Right hindlimb (tissue), 1 donor: ENCODE measurements around the gene PSMB3.
A peak's percentile ranks its signal among the peaks of the same experiment; 100 is the strongest.

ENCODE experiments used
- DNase-seq: peaks from one replicate; pipeline ENCODE4 v3.0.0-alpha.2; 2018

PSMB3 gene

DNA sequence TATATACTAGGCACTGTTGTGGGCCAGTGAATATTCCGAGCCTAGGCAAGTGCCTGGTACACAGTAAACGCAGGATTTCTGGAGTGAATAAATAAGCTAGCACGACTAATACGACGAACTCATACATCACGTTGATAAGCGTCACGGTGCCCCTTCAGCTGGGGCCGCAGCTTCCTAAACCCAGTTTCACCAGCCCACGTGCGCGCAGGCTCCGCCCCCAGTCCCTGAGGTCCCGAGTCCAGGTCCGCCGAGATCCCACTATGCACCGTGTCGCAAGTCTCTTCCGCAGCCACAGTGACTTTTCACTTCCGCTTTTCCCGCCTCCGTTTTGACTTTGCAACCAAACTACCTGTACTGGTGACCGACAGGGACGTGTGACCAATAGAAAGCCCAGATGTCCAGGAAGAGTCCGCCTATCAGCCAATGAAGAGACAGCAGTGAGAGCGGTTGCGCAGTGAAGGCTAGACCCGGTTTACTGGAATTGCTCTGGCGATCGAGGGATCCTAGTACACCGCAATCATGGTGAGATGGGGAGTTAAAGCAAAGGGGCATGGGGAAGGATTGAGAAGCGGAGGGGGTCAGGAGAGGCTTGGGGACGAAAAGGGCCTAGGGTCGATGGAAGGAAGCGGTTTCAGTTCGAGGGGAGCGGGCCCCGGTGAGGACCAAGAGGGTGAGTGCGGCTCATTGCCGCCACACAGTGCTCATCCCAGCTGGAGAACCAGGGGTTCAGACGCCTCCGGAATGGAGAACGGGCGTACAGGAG lies at the start of gene PSMB3:
Gene PSMB3, plus strand, starts transcription at position 434 of the 763 bp plus-strand sequence. Its CDS starts 86 bp downstream, at position 520.
- peak; percentile 98 for DNase-seq

DNA sequence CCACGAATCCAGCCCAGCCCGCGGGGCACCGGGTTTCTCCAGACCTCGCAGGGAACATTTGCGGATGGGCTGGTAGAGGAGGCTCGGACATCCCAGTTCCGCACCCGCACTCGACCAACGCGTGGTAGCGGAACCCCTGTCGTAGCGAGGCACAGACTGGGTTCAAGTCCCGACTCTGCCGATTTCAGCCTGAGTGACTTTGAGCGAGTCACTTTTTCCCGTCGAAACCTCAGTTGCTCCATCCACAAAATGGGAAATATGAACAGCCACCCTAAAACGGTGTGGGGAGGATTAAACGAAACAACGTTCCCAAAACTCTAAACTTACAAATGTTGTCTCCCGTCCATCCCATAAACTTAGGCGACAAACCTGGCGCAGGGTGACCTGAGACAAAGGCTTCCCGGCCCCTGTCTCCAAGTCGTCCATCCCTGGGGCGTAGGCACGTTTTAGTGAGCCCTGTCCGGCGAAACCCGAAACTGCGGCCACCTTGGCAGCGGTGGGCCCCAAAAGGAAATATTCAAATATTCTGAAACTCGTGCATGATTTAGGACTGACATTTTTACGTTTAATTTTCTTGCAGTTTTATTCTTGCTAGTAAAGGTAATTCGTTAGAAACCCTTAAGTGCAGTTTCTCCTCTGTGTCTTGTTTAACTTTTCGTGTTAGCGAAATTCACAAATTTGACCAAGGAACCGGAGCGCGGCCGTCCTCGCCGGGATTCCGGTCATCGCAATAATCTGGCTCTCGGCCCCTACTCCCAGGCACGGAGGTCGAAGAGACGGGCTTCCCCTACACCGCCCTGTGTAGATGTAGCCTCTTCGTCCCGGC lies 49.4 kb upstream of the PSMB3 start:
- no peak for DNase-seq

DNA sequence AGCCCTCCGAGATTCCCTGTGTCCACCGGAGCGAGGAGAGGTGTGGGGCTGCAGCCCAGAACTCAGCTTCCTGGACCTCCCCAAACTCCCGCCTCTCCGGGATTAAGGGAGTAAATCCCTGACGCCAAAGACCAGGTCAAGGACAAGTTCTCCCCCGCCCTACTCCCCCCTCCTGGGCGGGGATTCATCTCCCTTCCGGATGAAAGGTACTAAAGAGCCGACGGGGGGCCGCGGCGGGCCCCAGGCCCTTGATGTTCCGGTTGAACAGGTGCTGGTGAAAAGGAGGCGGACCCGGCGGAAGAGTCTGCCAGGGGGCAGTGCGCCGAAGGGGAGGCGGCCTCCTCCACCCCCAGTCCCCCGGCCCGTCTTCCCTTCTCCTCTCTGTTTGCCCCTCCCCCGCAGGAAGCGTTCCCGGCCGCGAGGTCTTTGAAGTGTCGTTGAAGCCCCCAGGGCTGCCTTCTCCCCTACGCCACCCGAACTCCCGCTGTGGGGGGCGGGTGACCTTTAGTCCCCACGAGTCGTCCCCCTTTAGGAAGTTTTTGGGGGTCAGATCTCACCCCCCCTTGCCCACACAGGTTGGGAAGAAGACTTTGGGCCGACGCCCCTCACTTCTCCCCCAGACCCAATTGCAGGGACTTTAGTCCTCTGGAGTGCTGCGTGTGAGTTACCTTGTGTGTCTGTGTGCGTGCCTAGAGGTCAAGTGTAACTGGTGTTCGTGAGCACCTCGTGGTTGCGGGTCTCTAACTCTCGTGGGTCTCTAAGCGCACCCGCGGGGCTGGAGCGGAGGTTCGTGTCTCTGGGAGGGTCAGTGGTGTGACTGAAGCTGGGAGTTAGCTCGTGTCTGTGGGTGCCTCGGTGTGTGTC lies 48.6 kb upstream of the PSMB3 start:
- peak; percentile 72 for DNase-seq

DNA sequence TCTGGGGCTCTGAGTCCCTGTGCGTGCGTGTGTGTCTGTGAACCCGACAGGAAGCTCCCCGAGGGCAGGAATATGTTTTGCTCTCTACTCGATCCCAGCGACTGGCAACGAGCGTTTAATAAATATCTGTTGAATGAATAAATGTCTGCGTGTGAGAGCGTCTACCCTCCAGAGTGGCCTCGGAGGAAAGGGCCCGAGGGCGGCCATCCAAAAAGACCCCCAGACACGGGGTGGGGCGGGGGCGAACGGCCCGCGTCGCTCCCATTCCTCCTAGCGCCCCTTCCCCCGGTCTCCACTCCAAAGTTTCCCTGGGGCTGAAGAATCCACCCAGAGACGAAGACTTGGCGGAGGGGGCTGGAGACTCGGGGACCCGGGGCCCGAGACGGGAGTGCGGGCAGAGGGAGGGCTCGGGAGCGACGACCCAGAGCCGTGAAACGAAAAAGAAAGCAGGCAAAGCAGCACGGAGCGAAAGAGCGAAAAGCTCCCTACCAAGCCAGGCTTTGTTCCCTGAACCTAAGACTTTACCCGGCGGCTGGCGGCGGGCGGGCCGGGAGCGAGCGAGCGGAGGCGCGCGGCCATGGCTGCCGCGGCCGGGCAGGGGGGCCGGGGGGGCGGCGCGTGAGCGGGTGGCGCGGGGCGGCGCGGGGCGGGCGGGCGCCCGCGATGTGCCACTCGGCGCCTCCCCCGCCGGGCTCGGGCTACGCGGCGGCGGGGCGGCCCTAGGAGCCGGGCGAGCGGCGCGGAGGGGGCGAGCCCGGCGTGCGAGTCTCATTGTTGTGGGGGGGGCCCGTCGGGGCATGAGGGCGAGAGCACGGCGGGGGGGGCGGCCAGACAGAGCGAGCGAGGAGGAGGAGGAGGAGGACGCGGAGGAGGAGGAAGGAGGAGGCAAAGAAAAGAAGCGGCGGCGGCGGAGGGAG lies 47.7 kb upstream of the PSMB3 start, which contains the start of gene MLLT6:
Gene MLLT6, plus strand, starts transcription at position 668 of the 917 bp plus-strand sequence. CDS start 360 bp downstream, outside the sequence.
- peak; percentile 86 for DNase-seq

DNA sequence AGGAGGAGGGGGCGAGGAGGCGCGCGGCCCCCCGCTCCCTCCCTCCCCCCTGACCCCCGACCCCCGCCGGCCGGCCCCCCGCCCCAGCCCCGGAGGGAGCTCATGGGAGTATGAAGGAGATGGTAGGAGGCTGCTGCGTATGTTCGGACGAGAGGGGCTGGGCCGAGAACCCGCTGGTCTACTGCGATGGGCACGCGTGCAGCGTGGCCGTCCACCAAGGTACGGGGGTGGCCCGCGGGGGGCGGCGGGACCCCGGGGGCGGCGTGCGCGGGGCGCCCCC lies 47.1 kb upstream of the PSMB3 start:
- no peak for DNase-seq

DNA sequence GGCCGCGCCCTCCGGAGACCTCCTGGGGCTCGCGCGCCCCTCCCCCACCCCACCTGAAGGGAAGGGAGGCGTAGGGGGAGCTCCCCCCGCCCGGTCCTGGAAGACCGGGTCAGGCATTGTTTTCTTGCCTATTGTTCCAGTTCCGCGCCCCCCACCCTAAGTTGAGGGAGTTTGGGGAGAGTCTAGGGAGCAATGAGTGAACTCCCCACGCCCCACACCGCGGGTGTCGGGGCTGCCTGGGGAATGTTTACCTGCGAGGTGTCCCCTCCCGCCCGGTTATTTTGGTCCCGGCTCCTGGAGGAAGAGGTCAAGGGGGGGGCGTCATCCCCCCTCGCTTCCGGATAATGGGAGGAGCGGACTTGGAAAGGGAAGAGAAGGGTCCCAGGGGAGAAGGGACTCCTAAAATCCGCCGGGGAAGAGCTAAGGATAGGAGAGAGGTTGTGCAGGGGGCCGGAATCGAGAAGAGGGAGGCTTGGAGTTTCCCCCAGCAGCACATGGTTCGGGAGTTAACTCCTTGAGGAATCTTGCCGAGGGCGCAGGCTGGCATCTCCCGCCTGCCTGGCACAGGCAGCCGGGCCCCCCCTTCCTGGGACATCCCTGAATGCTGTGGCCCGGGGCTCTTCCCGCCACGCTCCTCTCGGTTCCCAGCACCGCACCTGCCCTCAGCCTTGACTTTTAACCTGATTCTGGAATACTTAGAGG lies 46.6 kb upstream of the PSMB3 start:
- DNase-seq = peak; percentile 63

DNA sequence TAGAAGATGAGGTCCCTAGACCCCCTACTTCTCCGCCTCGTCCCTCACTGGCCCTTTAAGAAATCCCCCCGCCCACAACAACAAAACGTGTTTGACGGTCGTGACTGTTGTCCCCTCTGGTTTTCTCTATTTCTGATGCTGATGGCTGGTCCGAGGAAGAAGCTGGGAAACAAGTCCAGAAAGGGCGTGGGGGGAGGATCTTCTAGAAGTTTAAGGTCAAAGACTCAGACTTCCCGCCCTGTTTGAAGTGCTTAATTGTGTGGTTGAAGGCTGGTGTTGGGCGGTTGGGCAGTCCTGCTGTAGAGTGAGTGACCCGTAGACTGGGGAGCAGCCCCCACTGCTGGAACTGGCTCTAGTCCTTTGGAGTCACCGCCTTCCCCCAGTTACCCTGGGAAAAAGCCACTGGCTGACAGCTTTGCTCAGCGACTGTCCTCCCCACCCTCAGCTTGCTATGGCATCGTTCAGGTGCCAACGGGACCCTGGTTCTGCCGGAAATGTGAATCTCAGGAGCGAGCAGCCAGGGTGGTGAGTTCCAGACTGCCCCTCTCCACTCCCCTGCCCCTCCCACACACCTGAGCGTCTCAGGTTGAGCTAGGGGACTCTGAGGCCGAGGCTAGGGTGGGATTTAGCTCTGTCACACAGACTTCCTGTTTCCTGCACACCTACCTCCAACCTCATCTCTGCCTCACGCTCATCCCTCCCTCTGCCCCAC lies 45.9 kb upstream of the PSMB3 start:
- no peak for DNase-seq

DNA sequence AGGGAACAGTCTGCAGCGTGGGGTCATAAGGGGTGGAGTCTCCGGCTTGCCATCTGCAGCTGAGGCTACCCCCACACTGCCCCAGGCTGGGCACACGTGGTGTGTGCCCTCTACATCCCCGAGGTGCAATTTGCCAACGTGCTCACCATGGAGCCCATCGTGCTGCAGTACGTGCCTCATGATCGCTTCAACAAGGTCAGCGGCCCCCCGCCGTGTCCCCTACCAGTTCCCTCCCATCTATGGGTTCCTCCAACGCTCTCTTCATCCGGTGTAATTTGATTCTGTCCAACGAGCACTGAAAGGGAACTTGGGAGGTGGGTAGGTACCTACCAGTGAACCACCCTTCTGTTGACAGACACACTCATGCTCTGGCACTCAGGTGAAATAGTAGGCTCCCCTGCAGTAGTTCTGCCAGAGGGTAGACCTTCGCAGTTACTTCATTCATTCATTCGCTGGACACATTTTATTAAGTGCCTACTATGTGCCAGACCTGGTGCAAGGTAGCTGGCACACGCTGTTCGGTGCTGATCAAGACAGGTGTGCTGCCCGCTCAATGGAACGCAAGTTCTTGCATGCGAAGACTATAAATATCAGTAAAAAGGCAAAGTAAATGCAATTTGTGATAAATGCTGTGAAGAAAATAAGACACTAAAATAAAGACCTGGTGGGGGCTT lies 44.7 kb upstream of the PSMB3 start:
- DNase-seq = no peak

DNA sequence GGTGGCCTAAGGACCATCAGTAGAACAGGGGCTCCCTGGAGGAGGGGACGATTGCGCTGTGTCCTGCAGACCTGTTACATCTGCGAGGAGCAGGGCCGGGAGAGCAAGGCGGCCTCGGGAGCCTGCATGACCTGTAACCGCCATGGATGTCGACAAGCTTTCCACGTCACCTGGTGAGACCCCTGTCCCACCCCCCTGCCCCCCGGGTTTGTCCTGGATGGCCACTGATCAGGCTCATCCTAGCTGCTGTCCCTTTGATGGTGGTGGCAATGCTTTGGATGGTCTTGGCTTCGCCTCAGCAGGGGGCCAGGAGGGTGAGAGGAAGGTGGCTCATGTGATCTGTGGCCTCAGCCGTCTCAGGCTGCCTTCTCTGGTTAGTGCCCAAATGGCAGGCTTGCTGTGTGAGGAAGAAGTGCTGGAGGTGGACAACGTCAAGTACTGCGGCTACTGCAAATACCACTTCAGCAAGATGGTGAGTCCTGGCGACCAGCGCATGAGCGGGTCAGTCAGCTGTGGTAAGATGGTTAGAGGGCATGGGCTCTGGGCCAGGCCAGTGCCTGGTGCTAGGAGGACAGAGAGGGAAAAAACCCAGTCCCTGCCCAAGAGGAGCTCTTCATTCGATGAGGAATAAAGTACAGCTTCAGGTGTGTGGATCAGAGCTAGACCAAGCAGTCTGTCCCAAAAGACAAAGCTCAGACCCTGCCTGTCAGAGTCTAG lies 43.3 kb upstream of the PSMB3 start:
- DNase-seq = no peak

DNA sequence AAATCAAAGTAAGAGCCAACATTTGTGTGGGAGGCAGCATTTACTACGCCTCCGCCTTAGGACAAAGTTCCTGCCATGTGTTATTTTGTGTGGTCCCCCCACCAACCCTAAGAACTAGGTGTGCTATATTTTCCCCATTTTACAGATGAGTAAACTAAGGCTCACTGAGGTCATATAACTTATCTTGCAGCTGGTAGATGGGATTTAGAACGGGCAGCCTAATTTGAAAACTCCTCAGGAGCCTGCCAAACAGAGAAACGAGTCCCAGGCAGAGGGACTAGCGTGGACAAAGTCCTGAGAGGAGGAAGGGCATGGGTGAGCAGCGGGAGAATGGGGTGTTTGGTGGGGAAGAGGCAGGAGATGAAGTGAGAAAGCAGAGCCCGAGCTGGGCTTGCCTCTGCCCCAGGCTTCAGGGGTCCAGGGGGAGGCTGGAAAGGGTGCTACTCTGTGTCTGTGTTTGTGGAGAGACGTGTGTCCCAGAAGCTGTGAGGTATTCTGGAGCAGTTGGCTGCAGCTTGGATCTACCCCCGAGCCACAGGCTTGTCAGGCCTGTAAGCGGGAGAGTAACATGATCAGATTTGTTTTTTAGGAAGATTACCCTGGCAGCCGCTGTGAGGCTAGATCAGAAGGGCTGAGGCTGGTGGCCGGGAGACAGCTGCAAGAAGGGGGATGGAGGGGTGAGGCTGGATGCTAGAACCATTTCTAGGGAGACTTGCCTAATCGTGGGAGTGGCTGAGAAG lies 42.5 kb upstream of the PSMB3 start:
- DNase-seq = peak; percentile 72

DNA sequence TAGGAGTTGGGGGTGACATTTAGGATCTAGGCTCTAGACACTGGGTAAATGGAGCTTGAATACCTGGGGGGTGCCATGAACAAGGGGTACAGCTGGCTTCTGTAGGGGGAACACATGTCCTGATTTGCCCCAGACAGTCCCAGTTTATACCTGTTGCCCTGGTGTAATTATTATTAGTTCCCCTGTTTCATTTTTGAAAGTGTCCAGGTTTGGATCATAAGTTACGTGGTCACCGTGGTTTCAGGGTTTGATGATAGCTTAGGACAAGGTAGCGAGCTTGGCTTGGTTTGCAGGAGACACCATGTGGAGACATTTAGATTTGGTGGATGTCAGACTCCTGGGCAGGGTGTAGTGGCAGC lies 42.0 kb upstream of the PSMB3 start:
- DNase-seq = no peak

DNA sequence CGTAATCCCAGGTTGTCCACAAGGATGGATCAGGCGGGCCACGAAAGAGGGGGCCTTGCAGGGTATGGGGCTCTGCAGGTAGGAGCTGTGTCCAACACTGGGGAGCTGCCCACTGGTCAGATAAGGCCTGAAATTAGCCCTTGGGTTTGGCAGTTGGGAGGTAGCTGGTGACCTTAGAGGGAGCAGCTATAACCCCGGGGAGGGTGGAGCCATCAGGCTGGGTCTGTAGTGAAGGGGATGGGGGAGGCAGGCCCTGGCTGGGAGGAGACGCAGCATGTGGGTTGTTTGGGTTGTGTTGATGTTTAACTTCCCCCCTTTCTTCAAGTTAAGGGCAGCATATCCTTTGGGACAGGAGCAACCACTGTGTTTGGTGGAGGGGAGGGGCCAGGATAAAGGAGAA lies 41.6 kb upstream of the PSMB3 start:
- DNase-seq = no peak

DNA sequence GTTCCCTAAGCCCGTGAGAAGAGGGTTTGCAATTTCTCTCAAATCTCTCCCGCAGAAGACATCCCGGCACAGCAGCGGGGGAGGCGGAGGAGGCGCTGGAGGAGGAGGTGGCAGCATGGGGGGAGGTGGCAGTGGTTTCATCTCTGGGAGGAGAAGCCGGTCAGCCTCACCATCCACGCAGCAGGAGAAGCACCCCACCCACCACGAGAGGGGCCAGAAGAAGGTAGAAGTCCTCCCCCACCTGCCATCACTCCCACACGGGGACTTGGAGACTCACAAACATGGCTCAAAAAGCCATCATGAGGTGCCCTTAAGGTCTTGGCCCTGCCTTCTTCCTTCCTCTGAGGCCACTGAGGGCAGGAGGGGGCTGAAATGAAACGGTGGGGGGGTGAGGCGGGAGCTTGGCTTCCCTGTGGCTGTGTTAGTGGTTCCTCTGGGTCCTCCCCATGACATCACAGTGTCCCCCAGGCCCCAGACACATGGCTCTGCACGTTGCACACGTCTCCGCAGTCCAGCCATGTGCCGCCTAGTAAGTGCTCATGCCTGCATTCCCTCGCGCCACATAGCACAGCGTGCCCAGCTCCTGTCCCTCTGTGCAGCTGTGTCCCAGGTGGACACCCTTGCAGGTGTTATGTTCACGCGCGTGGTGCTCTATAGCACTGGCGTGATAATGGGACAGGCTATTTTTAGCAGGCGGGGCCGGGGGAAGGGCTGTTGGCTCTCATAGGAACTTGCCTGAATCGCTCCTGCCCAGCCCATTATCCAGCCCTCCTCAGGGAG lies 40.6 kb upstream of the PSMB3 start:
- DNase-seq = no peak

DNA sequence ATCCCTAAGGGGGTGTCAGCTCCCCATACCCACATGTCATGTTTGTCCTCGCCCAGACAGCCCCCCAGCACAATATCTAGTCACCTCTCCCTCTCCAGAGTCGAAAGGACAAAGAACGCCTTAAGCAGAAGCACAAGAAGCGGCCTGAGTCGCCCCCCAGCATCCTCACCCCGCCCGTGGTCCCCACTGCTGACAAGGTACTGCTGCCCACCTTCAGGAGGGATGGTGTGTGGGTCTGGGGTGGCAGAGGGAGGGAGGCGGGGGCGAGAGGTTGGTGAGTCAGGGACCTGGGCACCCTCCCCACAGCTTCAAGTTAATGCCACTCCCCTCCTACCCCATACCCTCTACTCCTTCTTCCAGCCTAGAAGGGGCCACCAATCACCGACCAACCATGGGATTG lies 39.9 kb upstream of the PSMB3 start:
- no peak for DNase-seq

DNA sequence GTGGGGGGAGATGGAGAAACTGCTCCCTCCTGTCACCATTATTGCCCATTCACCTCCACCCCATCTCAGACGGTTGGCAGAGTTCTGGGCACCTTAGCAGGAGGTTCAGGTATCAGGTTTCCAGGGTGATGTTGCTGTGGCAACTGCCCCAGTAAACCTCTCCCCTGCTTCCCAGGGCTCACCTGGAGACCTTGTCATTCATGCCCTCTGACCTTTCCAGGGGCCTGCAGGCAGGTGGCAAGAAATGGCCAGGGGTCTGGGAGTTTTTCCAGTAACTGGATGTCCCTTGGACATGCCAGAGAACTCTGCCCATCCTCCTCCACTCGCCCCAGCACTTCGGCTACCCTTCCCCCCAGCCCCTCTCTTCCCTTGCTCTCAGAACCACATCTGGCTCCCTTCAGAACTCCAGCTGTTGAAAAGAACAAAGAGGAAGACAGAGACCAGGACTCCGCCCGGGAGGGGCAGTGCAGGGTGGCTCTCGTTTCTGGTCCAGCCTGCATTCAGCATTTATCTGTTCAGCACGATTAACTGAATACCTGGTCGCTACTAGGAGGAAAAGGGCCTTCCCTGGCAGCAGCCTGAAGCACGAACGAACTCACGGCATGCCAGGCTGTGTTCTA lies 39.0 kb upstream of the PSMB3 start:
- DNase-seq = no peak

DNA sequence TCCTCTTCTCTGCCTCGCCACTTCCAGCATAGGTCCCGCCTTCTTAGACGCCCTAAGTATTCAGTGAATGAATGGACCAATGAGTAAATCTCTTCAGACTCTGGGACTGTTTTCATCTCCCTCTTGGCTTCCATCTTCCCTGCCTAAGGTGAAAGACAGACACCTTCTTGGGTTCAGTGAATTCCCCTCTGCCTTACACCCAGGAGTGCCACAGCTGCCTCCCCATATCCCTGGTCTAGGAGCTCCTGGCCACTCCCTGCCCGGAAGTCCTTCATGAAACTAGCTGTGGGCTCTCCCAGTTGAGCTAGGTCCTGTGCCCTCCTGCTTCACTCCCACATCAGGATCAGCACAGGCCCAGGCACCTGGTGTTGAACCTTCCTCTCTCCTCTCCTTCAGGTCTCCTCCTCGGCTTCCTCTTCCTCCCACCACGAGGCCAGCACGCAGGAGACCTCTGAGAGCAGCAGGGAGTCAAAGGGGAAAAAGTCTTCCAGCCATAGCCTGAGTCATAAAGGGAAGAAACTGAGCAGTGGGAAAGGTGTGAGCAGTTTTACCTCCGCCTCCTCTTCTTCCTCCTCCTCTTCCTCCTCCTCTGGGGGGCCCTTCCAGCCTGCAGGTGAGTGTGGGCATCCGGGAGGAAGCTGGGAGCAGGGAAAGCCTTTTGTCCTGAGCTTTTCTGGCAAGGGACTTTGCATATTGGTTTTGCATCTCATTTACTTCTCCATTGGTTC lies 37.2 kb upstream of the PSMB3 start:
- DNase-seq = no peak
